SK-N-SH (cell line): ENCODE measurements around the gene DCHS2.

Experiments
- CHD2 ChIP-seq: fragments of 150-350 bp; IDR thresholded peaks from 2 replicates; pipeline ENCODE4 v1.6.1; 2018; ENCODE audit warnings: low read length; ENCODE audit not compliant: partially characterized antibody
- EZH2phosphoT487 ChIP-seq: fragments of 200-600 bp; sonication (generic); IDR thresholded peaks from 2 replicates; pipeline ENCODE4 v1.6.1; 2017; ENCODE audit warnings: low read depth, mixed run types, mild to moderate bottlenecking, antibody characterized with exemption, moderate library complexity, borderline replicate concordance
- FOXM1 ChIP-seq: IDR thresholded peaks from 2 replicates; pipeline ENCODE4 v1.4.0; 2012; ENCODE audit warnings: low read depth, mild to moderate bottlenecking
- GABPA ChIP-seq: IDR thresholded peaks from 2 replicates; pipeline ENCODE4 v1.4.0; 2012; ENCODE audit warnings: low read depth, mild to moderate bottlenecking
- NRF1 ChIP-seq: IDR thresholded peaks from 2 replicates; pipeline ENCODE4 v1.6.1; 2012; ENCODE audit warnings: low read depth, mild to moderate bottlenecking, low read length
- POLR2AphosphoS5 ChIP-seq: IDR thresholded peaks from 2 replicates; pipeline ENCODE4 v1.6.1; 2012; ENCODE audit warnings: low read depth, low read length
- RAD21 ChIP-seq: IDR thresholded peaks from 2 replicates; pipeline ENCODE4 v1.6.1; 2012; ENCODE audit warnings: mild to moderate bottlenecking, low read length
- SIN3A ChIP-seq: IDR thresholded peaks from 2 replicates; pipeline ENCODE4 v1.6.1; 2012; ENCODE audit warnings: low read depth, mild to moderate bottlenecking, low read length, moderate library complexity, borderline replicate concordance
- TCF12 ChIP-seq: IDR thresholded peaks from 2 replicates; pipeline ENCODE4 v1.4.0; 2012
- YY1 ChIP-seq: IDR thresholded peaks from 2 replicates; pipeline ENCODE4 v1.4.0; 2012; ENCODE audit warnings: low read depth, mild to moderate bottlenecking
- TF ChIP-seq, protein P1 (sequence below): fragments of 200-600 bp; sonication (generic); IDR thresholded peaks from 2 replicates; pipeline ENCODE4 v1.6.1; 2017; ENCODE audit warnings: antibody characterized with exemption, mild to moderate bottlenecking, moderate library complexity
- TF ChIP-seq, protein P2 (sequence below): IDR thresholded peaks from 2 replicates; pipeline ENCODE4 v1.6.1; 2012; ENCODE audit warnings: mild to moderate bottlenecking, low read depth, low read length, moderate library complexity
- TF ChIP-seq, protein P3 (sequence below): IDR thresholded peaks from 2 replicates; pipeline ENCODE4 v1.4.0; 2012; ENCODE audit warnings: low read depth
- TF ChIP-seq, protein P4 (sequence below): IDR thresholded peaks from 2 replicates; pipeline ENCODE4 v1.4.0; 2012; ENCODE audit warnings: low read depth, borderline replicate concordance

DNA sequence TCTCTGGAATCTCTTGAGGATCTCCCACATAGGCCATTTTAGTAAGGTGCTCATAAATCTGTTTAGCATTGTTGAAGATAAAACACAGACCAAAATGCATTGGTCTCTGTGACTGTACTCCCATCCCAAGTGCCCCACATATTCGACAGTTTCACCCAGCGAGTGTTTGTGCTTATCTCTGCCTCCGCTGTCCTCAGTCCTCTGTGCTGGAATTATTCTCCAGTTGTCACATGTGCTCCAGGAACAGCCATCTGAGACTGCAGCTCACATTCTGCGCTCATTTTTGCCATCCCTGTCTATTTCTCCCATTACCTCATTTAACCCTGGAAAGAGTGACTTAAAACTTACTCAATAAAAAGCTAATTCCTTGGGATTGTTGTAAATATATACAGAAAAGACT, 27.6 kb upstream of the DCHS2 start:
- TF ChIP-seq, protein P1, sequence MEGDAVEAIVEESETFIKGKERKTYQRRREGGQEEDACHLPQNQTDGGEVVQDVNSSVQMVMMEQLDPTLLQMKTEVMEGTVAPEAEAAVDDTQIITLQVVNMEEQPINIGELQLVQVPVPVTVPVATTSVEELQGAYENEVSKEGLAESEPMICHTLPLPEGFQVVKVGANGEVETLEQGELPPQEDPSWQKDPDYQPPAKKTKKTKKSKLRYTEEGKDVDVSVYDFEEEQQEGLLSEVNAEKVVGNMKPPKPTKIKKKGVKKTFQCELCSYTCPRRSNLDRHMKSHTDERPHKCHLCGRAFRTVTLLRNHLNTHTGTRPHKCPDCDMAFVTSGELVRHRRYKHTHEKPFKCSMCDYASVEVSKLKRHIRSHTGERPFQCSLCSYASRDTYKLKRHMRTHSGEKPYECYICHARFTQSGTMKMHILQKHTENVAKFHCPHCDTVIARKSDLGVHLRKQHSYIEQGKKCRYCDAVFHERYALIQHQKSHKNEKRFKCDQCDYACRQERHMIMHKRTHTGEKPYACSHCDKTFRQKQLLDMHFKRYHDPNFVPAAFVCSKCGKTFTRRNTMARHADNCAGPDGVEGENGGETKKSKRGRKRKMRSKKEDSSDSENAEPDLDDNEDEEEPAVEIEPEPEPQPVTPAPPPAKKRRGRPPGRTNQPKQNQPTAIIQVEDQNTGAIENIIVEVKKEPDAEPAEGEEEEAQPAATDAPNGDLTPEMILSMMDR = no peak
- TF ChIP-seq POLR2AphosphoS5 (no peak), CHD2 (no peak), TCF12 (no peak), RAD21 (no peak), YY1 (no peak), SIN3A (no peak), EZH2phosphoT487 (no peak), FOXM1 (no peak), NRF1 (no peak), GABPA (no peak)
- TF ChIP-seq, protein P2, sequence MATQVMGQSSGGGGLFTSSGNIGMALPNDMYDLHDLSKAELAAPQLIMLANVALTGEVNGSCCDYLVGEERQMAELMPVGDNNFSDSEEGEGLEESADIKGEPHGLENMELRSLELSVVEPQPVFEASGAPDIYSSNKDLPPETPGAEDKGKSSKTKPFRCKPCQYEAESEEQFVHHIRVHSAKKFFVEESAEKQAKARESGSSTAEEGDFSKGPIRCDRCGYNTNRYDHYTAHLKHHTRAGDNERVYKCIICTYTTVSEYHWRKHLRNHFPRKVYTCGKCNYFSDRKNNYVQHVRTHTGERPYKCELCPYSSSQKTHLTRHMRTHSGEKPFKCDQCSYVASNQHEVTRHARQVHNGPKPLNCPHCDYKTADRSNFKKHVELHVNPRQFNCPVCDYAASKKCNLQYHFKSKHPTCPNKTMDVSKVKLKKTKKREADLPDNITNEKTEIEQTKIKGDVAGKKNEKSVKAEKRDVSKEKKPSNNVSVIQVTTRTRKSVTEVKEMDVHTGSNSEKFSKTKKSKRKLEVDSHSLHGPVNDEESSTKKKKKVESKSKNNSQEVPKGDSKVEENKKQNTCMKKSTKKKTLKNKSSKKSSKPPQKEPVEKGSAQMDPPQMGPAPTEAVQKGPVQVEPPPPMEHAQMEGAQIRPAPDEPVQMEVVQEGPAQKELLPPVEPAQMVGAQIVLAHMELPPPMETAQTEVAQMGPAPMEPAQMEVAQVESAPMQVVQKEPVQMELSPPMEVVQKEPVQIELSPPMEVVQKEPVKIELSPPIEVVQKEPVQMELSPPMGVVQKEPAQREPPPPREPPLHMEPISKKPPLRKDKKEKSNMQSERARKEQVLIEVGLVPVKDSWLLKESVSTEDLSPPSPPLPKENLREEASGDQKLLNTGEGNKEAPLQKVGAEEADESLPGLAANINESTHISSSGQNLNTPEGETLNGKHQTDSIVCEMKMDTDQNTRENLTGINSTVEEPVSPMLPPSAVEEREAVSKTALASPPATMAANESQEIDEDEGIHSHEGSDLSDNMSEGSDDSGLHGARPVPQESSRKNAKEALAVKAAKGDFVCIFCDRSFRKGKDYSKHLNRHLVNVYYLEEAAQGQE = no peak
- TF ChIP-seq, protein P3, sequence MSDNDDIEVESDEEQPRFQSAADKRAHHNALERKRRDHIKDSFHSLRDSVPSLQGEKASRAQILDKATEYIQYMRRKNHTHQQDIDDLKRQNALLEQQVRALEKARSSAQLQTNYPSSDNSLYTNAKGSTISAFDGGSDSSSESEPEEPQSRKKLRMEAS = no peak
- TF ChIP-seq, protein P4, sequence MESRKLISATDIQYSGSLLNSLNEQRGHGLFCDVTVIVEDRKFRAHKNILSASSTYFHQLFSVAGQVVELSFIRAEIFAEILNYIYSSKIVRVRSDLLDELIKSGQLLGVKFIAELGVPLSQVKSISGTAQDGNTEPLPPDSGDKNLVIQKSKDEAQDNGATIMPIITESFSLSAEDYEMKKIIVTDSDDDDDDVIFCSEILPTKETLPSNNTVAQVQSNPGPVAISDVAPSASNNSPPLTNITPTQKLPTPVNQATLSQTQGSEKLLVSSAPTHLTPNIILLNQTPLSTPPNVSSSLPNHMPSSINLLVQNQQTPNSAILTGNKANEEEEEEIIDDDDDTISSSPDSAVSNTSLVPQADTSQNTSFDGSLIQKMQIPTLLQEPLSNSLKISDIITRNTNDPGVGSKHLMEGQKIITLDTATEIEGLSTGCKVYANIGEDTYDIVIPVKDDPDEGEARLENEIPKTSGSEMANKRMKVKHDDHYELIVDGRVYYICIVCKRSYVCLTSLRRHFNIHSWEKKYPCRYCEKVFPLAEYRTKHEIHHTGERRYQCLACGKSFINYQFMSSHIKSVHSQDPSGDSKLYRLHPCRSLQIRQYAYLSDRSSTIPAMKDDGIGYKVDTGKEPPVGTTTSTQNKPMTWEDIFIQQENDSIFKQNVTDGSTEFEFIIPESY = no peak
